Caco-2 (cell line): Measurements from ENCODE around the gene PLXNB2. TPM values are rescaled to one million over a fixed set of nuclear protein-coding genes. Genes with fewer than 3 reads are reported as not detected.
A peak's percentile ranks its signal among the peaks of the same experiment; 100 is the strongest.

Experiments used
- BruUV-seq: library from RNA; stranded (reverse); fragments of 400-500 nt; replicated peaks from 2 replicates; lab custom pipeline; 2021; lab: Mats Ljungman, UMichigan
- CTCF ChIA-PET: fragments of 300-600 bp; sonication (Branson Sonifier 250); formaldehyde crosslinking; loops from one replicate; lab custom pipeline; 2022; ENCODE audit warnings: antibody characterized with exemption; lab: Charles Lee
- POLR2A ChIA-PET: fragments of 300-600 bp; sonication (Branson Sonifier 250); formaldehyde crosslinking; loops from one replicate; lab custom pipeline; 2022; ENCODE audit warnings: antibody characterized with exemption; lab: Charles Lee
- DNase-seq, 2 experiments: peaks; one replicate each; pipeline versions ENCODE4 v3.0.0 to v3.0.0-alpha.2; 2020 to 2022
- H3K27me3 ChIP-seq: replicated peaks from 2 replicates; pipeline ENCODE4 v1.6.0; 2011; ENCODE audit warnings: low read length; ENCODE audit not compliant: control insufficient read depth, insufficient read depth
- H3K36me3 ChIP-seq: 2 replicates; pipeline ENCODE4 v1.5.1; 2011; ENCODE audit warnings: low read length; ENCODE audit not compliant: control insufficient read depth, insufficient read depth
- H3K4me1 ChIP-seq: fragments of 250-450 bp; sonication (Bioruptor Pico); 2 replicates; pipeline ENCODE4 v1.5.1; 2020; ENCODE audit warnings: mild to moderate bottlenecking
- H3K4me3 ChIP-seq: 2 replicates; pipeline ENCODE4 v1.5.1; 2011; ENCODE audit warnings: low read depth, mild to moderate bottlenecking, control low read depth, low read length
- H3K9me3 ChIP-seq: fragments of 250-450 bp; sonication (Bioruptor Pico); 2 replicates; pipeline ENCODE4 v1.5.1; 2020; ENCODE audit warnings: mild to moderate bottlenecking, moderate library complexity
- H3K27ac Mint-ChIP-seq: one replicate; pipeline ENCODE4 v1.8.0; 2022; ENCODE audit warnings: mixed read lengths; ENCODE audit not compliant: unreplicated experiment
- H3K27me3 Mint-ChIP-seq: one replicate; pipeline ENCODE4 v1.8.0; 2022; ENCODE audit warnings: mixed read lengths; ENCODE audit not compliant: insufficient read depth, unreplicated experiment
- H3K36me3 Mint-ChIP-seq: one replicate; pipeline ENCODE4 v1.8.0; 2022; ENCODE audit warnings: mild to moderate bottlenecking, mixed read lengths; ENCODE audit not compliant: insufficient read depth, unreplicated experiment
- H3K4me1 Mint-ChIP-seq: one replicate; pipeline ENCODE4 v1.8.0; 2022; ENCODE audit warnings: low read depth, mixed read lengths; ENCODE audit not compliant: unreplicated experiment
- H3K4me3 Mint-ChIP-seq: one replicate; pipeline ENCODE4 v1.8.0; 2022; ENCODE audit warnings: mild to moderate bottlenecking, moderate library complexity, mixed read lengths; ENCODE audit not compliant: unreplicated experiment
- H3K9me3 Mint-ChIP-seq: one replicate; pipeline ENCODE4 v1.8.0; 2022; ENCODE audit warnings: mixed read lengths; ENCODE audit not compliant: unreplicated experiment
- intact Hi-C: fragments of 100-400 bp; cut with micrococcal nuclease; formaldehyde crosslinking; loops from one replicate; pipeline ENCODE4 v1.10.0; 2022; ENCODE audit not compliant: unreplicated experiment
- total RNA-seq: library from RNA; stranded (reverse); gene quantifications from 2 replicates; pipeline ENCODE4 v1.2.3, GENCODE V29; 2022
- TF ChIP-seq, protein P1 (sequence below), 2 experiments: fragments of 200-600 bp in 1 of 2; IDR thresholded peaks; 1 replicate in 1 of 2; 2 replicates in 1 of 2; pipeline versions ENCODE4 v1.5.1 to v1.8.0; 2011 to 2022; ENCODE audit warnings: antibody characterized with exemption in 1 of 2, control low read depth in 1 of 2, inconsistent platforms in 1 of 2, low read depth in 1 of 2, low read length in 1 of 2, mild to moderate bottlenecking in 1 of 2, moderate library complexity in 1 of 2; ENCODE audit not compliant: insufficient read depth in 1 of 2, severe bottlenecking in 1 of 2, unreplicated experiment in 1 of 2

Gene PLXNB2
- total RNA-seq, 1 experiment from 2014 or later = 260 TPM

GRCh38 chr22:50302041-50302541, 5.4 kb downstream of the PLXNB2 start:
- DNase-seq = no peak
- Histone ChIP-seq H3K27me3 (no peaks in the 10 kb centered on the region), H3K4me3 (no peak overlapping the region), H3K36me3 (peaks cover 2% of the 10 kb centered on the region), H3K9me3 (no peaks in the 10 kb centered on the region), H3K4me1 (peaks cover 56% of the 10 kb centered on the region)
- BruUV-seq = no TSS peak
- ChIA-PET CTCF (interaction anchor here (0.7 kb wide), 1 partner anchor 9 kb away, joined by 3 read pairs; no protein-coding TSS in a partner anchor), POLR2A (no interaction called here)
- H3K4me3 Mint-ChIP-seq = no peak overlapping the region
- H3K27ac Mint-ChIP-seq = no peak overlapping the region
- peaks cover 6% of the 10 kb centered on the region for H3K36me3 Mint-ChIP-seq
- peaks cover 15% of the 10 kb centered on the region for H3K4me1 Mint-ChIP-seq
- TF ChIP-seq, protein P1, sequence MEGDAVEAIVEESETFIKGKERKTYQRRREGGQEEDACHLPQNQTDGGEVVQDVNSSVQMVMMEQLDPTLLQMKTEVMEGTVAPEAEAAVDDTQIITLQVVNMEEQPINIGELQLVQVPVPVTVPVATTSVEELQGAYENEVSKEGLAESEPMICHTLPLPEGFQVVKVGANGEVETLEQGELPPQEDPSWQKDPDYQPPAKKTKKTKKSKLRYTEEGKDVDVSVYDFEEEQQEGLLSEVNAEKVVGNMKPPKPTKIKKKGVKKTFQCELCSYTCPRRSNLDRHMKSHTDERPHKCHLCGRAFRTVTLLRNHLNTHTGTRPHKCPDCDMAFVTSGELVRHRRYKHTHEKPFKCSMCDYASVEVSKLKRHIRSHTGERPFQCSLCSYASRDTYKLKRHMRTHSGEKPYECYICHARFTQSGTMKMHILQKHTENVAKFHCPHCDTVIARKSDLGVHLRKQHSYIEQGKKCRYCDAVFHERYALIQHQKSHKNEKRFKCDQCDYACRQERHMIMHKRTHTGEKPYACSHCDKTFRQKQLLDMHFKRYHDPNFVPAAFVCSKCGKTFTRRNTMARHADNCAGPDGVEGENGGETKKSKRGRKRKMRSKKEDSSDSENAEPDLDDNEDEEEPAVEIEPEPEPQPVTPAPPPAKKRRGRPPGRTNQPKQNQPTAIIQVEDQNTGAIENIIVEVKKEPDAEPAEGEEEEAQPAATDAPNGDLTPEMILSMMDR (IDR thresholded peaks at IDR 0.05; ENCODE audit: insufficient read depth in 1 of 2, low read depth in 1 of 2, low read length in 1 of 2, severe bottlenecking in 1 of 2, unreplicated experiment in 1 of 2) = no peak
- intact Hi-C loops = no loop called here
- no peaks in the 10 kb centered on the region for H3K27me3 Mint-ChIP-seq
- H3K9me3 Mint-ChIP-seq = no peaks in the 10 kb centered on the region

GRCh38 chr22:50301581-50301991, 5.9 kb downstream of the PLXNB2 start:
- Histone ChIP-seq H3K27me3 (no peaks in the 10 kb centered on the region), H3K36me3 (peaks cover 2% of the 10 kb centered on the region), H3K4me3 (no peak overlapping the region), H3K9me3 (no peaks in the 10 kb centered on the region), H3K4me1 (peaks cover 61% of the 10 kb centered on the region)
- DNase-seq = no peak
- H3K9me3 Mint-ChIP-seq = no peaks in the 10 kb centered on the region
- peaks cover 15% of the 10 kb centered on the region for H3K4me1 Mint-ChIP-seq
- ChIA-PET CTCF (no interaction called here), POLR2A (no interaction called here)
- H3K27me3 Mint-ChIP-seq = no peaks in the 10 kb centered on the region
- H3K36me3 Mint-ChIP-seq = peaks cover 6% of the 10 kb centered on the region
- TF ChIP-seq, protein P1 (IDR thresholded peaks at IDR 0.05; ENCODE audit: insufficient read depth in 1 of 2, low read depth in 1 of 2, low read length in 1 of 2, severe bottlenecking in 1 of 2, unreplicated experiment in 1 of 2) = no peak
- intact Hi-C loops = no loop called here
- no TSS peak for BruUV-seq
- H3K4me3 Mint-ChIP-seq = no peak overlapping the region
- no peak overlapping the region for H3K27ac Mint-ChIP-seq

- Histone ChIP-seq H3K4me3 (peak overlapping the region; percentile 75), H3K36me3 (peaks cover 2% of the 10 kb centered on the region), H3K9me3 (no peaks in the 10 kb centered on the region), H3K27me3 (no peaks in the 10 kb centered on the region), H3K4me1 (peaks cover 59% of the 10 kb centered on the region)
- Mint-ChIP-seq H3K27ac (no peak overlapping the region), H3K4me3 (peak overlapping the region; percentile 60), H3K4me1 (peaks cover 15% of the 10 kb centered on the region), H3K27me3 (no peaks in the 10 kb centered on the region), H3K9me3 (no peaks in the 10 kb centered on the region), H3K36me3 (peaks cover 6% of the 10 kb centered on the region)
- intact Hi-C loops = no loop called here
- ChIA-PET POLR2A (interaction anchor here (0.8 kb wide), 1 partner anchor 10 kb away, joined by 5 read pairs; no protein-coding TSS in a partner anchor), CTCF (interaction anchor here (0.8 to 1.6 kb wide), 6 partner anchors 17 to 66 kb away, joined by 3 to 6 read pairs (median 4); partner anchors contain the start of gene DENND6B)
- no peak for DNase-seq
- BruUV-seq = no TSS peak
- TF ChIP-seq, protein P1 (IDR thresholded peaks at IDR 0.05; ENCODE audit: insufficient read depth in 1 of 2, low read depth in 1 of 2, low read length in 1 of 2, severe bottlenecking in 1 of 2, unreplicated experiment in 1 of 2) = no peak
Observed at GRCh38 chr22:50300620-50301257, 6.7 kb downstream of the PLXNB2 start.
